Activated T-helper 1 cell treated with anti-CD3 and anti-CD28 coated beads, Interleukin-2, amount 50 U/mL, for 16 hours (primary cell): Measurements from ENCODE around the gene STXBP1.

Source experiments
- DNase-seq, 2 donors: peaks; one replicate each; pipeline ENCODE4 v3.0.0-alpha.2; 2020; ENCODE audit warnings: low read depth in 1 of 2, low spot score in 1 of 2

Gene STXBP1

GRCh38 chr9:127731938-127732337, 119.9 kb downstream of the STXBP1 start:
- DNase-seq, result no peak

GRCh38 chr9:127732444-127732843, 120.4 kb downstream of the STXBP1 start:
- no peak for DNase-seq

- DNase-seq, result no peak
These were observed 121.5 kb downstream of the STXBP1 start for GRCh38 chr9:127733614-127734013.

- DNase-seq, result no peak
These were observed 122.2 kb downstream of the STXBP1 start for GRCh38 chr9:127734247-127734746.

GRCh38 chr9:127734747-127735529, 122.9 kb downstream of the STXBP1 start, which contains the start of gene TOR2A:
Gene TOR2A, minus strand, starts transcription at chr9:127735294. Its CDS starts 24 bp downstream, at chr9:127735270.
- DNase-seq, result peak; percentile 97

- DNase-seq, result no peak
These were observed 123.6 kb downstream of the STXBP1 start for GRCh38 chr9:127735530-127736185.

GRCh38 chr9:127738666-127739065, 126.6 kb downstream of the STXBP1 start:
- no peak for DNase-seq

- DNase-seq, result no peak
These were observed 127.7 kb downstream of the STXBP1 start for GRCh38 chr9:127739614-127740330.

- DNase-seq, result no peak
These were observed 129.9 kb downstream of the STXBP1 start for GRCh38 chr9:127741831-127742434.
